Activated CD8-positive, alpha-beta memory T cell treated with anti-CD3 and anti-CD28 coated beads for 36 hours (primary cell): ENCODE measurements around the gene RFLNA. TPM values are rescaled to one million over a fixed set of nuclear protein-coding genes. Genes with fewer than 3 reads are reported as not detected.

ENCODE experiments used
- CTCF ChIA-PET: fragments of 350-600 bp; sonication (Branson Sonifier 250); formaldehyde crosslinking; loops from one replicate; lab custom pipeline; 2021; ENCODE audit warnings: antibody characterized with exemption; lab: Charles Lee
- POLR2A ChIA-PET: fragments of 350-600 bp; sonication (Branson Sonifier 250); formaldehyde crosslinking; loops from one replicate; lab custom pipeline; 2021; ENCODE audit warnings: antibody characterized with exemption; lab: Charles Lee
- total RNA-seq, 2 experiments: library from RNA; stranded (reverse); gene quantifications; one replicate each; pipeline ENCODE4 v1.2.3, GENCODE V29; 2021

The RFLNA gene
- not detected for total RNA-seq

GRCh38 chr12:124294780-124295341, at the start of gene RFLNA:
RFLNA (plus strand) TSS chr12:124295093; CDS start chr12:124295430, 337 bp downstream.
- POLR2A ChIA-PET: no interaction called here
- CTCF ChIA-PET: no interaction called here

- ChIA-PET POLR2A (no interaction called here), CTCF (no interaction called here)
Measured at GRCh38 chr12:124247331-124247730, 47.6 kb upstream of the RFLNA start.

- ChIA-PET CTCF (no interaction called here), POLR2A (no interaction called here)
Measured at GRCh38 chr12:124248941-124249825, 45.7 kb upstream of the RFLNA start.

GRCh38 chr12:124251186-124251585, 43.7 kb upstream of the RFLNA start:
- ChIA-PET POLR2A (no interaction called here), CTCF (no interaction called here)

- POLR2A ChIA-PET: no interaction called here
- CTCF ChIA-PET: no interaction called here
Measured at GRCh38 chr12:124252964-124253363, 41.9 kb upstream of the RFLNA start.

- POLR2A ChIA-PET: no interaction called here
- CTCF ChIA-PET: no interaction called here
Measured at GRCh38 chr12:124254126-124254525, 40.8 kb upstream of the RFLNA start.

GRCh38 chr12:124259154-124260066, 35.5 kb upstream of the RFLNA start:
- CTCF ChIA-PET: no interaction called here
- POLR2A ChIA-PET: no interaction called here

GRCh38 chr12:124261885-124262284, 33.0 kb upstream of the RFLNA start:
- POLR2A ChIA-PET: no interaction called here
- CTCF ChIA-PET: no interaction called here

- POLR2A ChIA-PET: interaction anchor here (0.6 kb wide), 1 partner anchor 20 kb away, joined by 3 read pairs; no protein-coding TSS in a partner anchor
- CTCF ChIA-PET: no interaction called here
Measured at GRCh38 chr12:124264089-124264795, 30.7 kb upstream of the RFLNA start.

GRCh38 chr12:124264879-124265278, 30.0 kb upstream of the RFLNA start:
- ChIA-PET CTCF (no interaction called here), POLR2A (no interaction called here)

- POLR2A ChIA-PET: no interaction called here
- CTCF ChIA-PET: no interaction called here
Measured at GRCh38 chr12:124267205-124267778, 27.6 kb upstream of the RFLNA start.

GRCh38 chr12:124270671-124271070, 24.2 kb upstream of the RFLNA start:
- ChIA-PET CTCF (no interaction called here), POLR2A (no interaction called here)

- CTCF ChIA-PET: interaction anchor here (0.6 kb wide), 1 partner anchor 565 kb away, joined by 4 read pairs; no protein-coding TSS in a partner anchor
Measured at GRCh38 chr12:124273630-124274029, 21.3 kb upstream of the RFLNA start.

GRCh38 chr12:124276337-124276736, 18.6 kb upstream of the RFLNA start:
- CTCF ChIA-PET: no interaction called here
- POLR2A ChIA-PET: no interaction called here

More at GRCh38 chr12:124273630-124274029, 21.3 kb upstream of the RFLNA start:
- POLR2A ChIA-PET: no interaction called here

GRCh38 chr12:124277394-124278241, 17.3 kb upstream of the RFLNA start:
- CTCF ChIA-PET: interaction anchor here (1.2 kb wide), 1 partner anchor 9 kb away, joined by 3 read pairs; no protein-coding TSS in a partner anchor
- POLR2A ChIA-PET: no interaction called here

GRCh38 chr12:124278389-124279101, 16.3 kb upstream of the RFLNA start:
- CTCF ChIA-PET: interaction anchor here (1.2 kb wide), 1 partner anchor 10 kb away, joined by 3 read pairs; no protein-coding TSS in a partner anchor
- POLR2A ChIA-PET: no interaction called here

GRCh38 chr12:124279315-124279714, 15.6 kb upstream of the RFLNA start:
- ChIA-PET CTCF (no interaction called here), POLR2A (no interaction called here)
